ENCODE data around the gene MYCN.
"Not testable (repeated sequence)": the region's sequence is repeated elsewhere in the genome, so short reads cannot be mapped to it uniquely, and the experiment has no call there.

MYCN gene

GRCh38 chr2:15907461-15908324 lies 32.7 kb upstream of the MYCN start:
- in situ Hi-C loops (cut with HindIII; ENCODE audit: low sequenced_read_pairs), result no loop called here

- in situ Hi-C loops (cut with HindIII; ENCODE audit: low sequenced_read_pairs), result no loop called here
Measured at GRCh38 chr2:15908371-15908770, 32.0 kb upstream of the MYCN start.

GRCh38 chr2:15909157-15909556 lies 31.2 kb upstream of the MYCN start:
- in situ Hi-C loops (cut with HindIII; ENCODE audit: low sequenced_read_pairs), result no loop called here

- in situ Hi-C loops (cut with HindIII; ENCODE audit: low sequenced_read_pairs), result no loop called here
Measured at GRCh38 chr2:15909736-15910135, 30.6 kb upstream of the MYCN start.

GRCh38 chr2:15911270-15911669 lies 29.1 kb upstream of the MYCN start:
- in situ Hi-C loops (cut with HindIII; ENCODE audit: low sequenced_read_pairs), result not testable (repeated sequence)

- in situ Hi-C loops (cut with HindIII; ENCODE audit: low sequenced_read_pairs), result no loop called here
Measured at GRCh38 chr2:15911686-15912085, 28.7 kb upstream of the MYCN start.

- in situ Hi-C loops (cut with HindIII; ENCODE audit: low sequenced_read_pairs), result no loop called here
Measured at GRCh38 chr2:15912203-15912602, 28.1 kb upstream of the MYCN start.

GRCh38 chr2:15913146-15913545 lies 27.2 kb upstream of the MYCN start:
- in situ Hi-C loops (cut with HindIII; ENCODE audit: low sequenced_read_pairs), result no loop called here

GRCh38 chr2:15914596-15915385 lies 25.6 kb upstream of the MYCN start:
- in situ Hi-C loops (cut with HindIII; ENCODE audit: low sequenced_read_pairs), result no loop called here

GRCh38 chr2:15915546-15915945 lies 24.8 kb upstream of the MYCN start:
- in situ Hi-C loops (cut with HindIII; ENCODE audit: low sequenced_read_pairs), result not testable (repeated sequence)

GRCh38 chr2:15916336-15916735 lies 24.0 kb upstream of the MYCN start:
- in situ Hi-C loops (cut with HindIII; ENCODE audit: low sequenced_read_pairs), result no loop called here

GRCh38 chr2:15918761-15919356 lies 21.5 kb upstream of the MYCN start:
- in situ Hi-C loops (cut with HindIII; ENCODE audit: low sequenced_read_pairs), result no loop called here

- in situ Hi-C loops (cut with HindIII; ENCODE audit: low sequenced_read_pairs), result no loop called here
Measured at GRCh38 chr2:15919716-15920434, 20.5 kb upstream of the MYCN start.

- in situ Hi-C loops (cut with HindIII; ENCODE audit: low sequenced_read_pairs), result no loop called here
Measured at GRCh38 chr2:15920696-15921095, 19.7 kb upstream of the MYCN start.

- in situ Hi-C loops (cut with HindIII; ENCODE audit: low sequenced_read_pairs), result no loop called here
Measured at GRCh38 chr2:15923597-15923996, 16.8 kb upstream of the MYCN start.

- in situ Hi-C loops (cut with HindIII; ENCODE audit: low sequenced_read_pairs), result no loop called here
Measured at GRCh38 chr2:15925819-15926218, 14.5 kb upstream of the MYCN start.

- in situ Hi-C loops (cut with HindIII; ENCODE audit: low sequenced_read_pairs), result no loop called here
Measured at GRCh38 chr2:15926252-15926651, 14.1 kb upstream of the MYCN start.

- in situ Hi-C loops (cut with HindIII; ENCODE audit: low sequenced_read_pairs), result no loop called here
Measured at GRCh38 chr2:15927551-15928218, 12.7 kb upstream of the MYCN start.

GRCh38 chr2:15929008-15929407 lies 11.3 kb upstream of the MYCN start:
- in situ Hi-C loops (cut with HindIII; ENCODE audit: low sequenced_read_pairs), result not testable (repeated sequence)

- in situ Hi-C loops (cut with HindIII; ENCODE audit: low sequenced_read_pairs), result no loop called here
Measured at GRCh38 chr2:15929861-15930260, 10.5 kb upstream of the MYCN start.
